Gastrocnemius medialis (tissue), 4 donors: Measurements from ENCODE around the gene ERAL1. TPM values are rescaled to one million over a fixed set of nuclear protein-coding genes. Genes with fewer than 3 reads are reported as not detected.

Experiments
- ATAC-seq, 2 donors: fragments of 150-250 bp; one replicate each; pipeline ENCODE4 v1.9.1; 2016
- DNase-seq, 2 donors: peaks; one replicate each; pipeline ENCODE4 v3.0.0-alpha.2; 2019
- H3K27ac ChIP-seq, 4 donors: fragments of 200-600 bp; sonication (generic); 1 replicate in 1 of 4; 2 replicates in 3 of 4; pipeline ENCODE4 v1.5.1; 2016 to 2018; ENCODE audit warnings: mild to moderate bottlenecking in 2 of 4, moderate library complexity in 1 of 4
- H3K27me3 ChIP-seq, 3 donors: fragments of 200-600 bp; sonication (generic) in 2 of 3; 1 replicate in 1 of 3; 2 replicates in 2 of 3; pipeline versions ENCODE4 v1.5.1 to v1.6.0; 2016 to 2019; ENCODE audit warnings: mild to moderate bottlenecking in 1 of 3, moderate library complexity in 1 of 3
- H3K36me3 ChIP-seq, 2 donors: fragments of 200-600 bp; sonication (generic) in 1 of 2; one replicate each; pipeline ENCODE4 v1.5.1; 2017 to 2018
- H3K4me1 ChIP-seq, 2 donors: fragments of 200-600 bp; sonication (generic) in 1 of 2; one replicate each; pipeline ENCODE4 v1.5.1; 2016 to 2017; ENCODE audit warnings: mild to moderate bottlenecking in 2 of 2
- H3K4me3 ChIP-seq, 4 donors: fragments of 200-600 bp; sonication (generic) in 3 of 4; 1 replicate in 1 of 4; 2 replicates in 3 of 4; pipeline ENCODE4 v1.5.1; 2016 to 2019; ENCODE audit warnings: mild to moderate bottlenecking in 2 of 4
- H3K9me3 ChIP-seq, 3 donors: fragments of 200-600 bp; sonication (generic) in 2 of 3; 1 replicate in 1 of 3; 2 replicates in 2 of 3; pipeline ENCODE4 v1.5.1; 2016 to 2019
- CTCF ChIP-seq, 5 experiments: fragments of 450-650 bp in 3 of 5; fragments of 200-600 bp in 2 of 5; sonication (generic) in 2 of 5; IDR thresholded peaks in 4 of 5; conservative IDR thresholded peaks in 1 of 5; 1 replicate in 4 of 5; 2 replicates in 1 of 5; pipeline ENCODE4 v1.5.1; 2016 to 2019; ENCODE audit warnings: antibody characterized with exemption in 5 of 5, mild to moderate bottlenecking in 3 of 5, moderate library complexity in 3 of 5
- POLR2A ChIP-seq, 2 donors: fragments of 450-650 bp; IDR thresholded peaks; one replicate each; pipeline ENCODE4 v1.6.1; 2017; ENCODE audit warnings: antibody characterized with exemption in 2 of 2, mild to moderate bottlenecking in 2 of 2, moderate library complexity in 2 of 2
- in situ Hi-C, 4 donors: fragments of 200-750 bp; cut with MboI; loops; one replicate each; pipeline versions ENCODE4 v1.15.0 to v1.8.0; 2017; ENCODE audit warnings: low sequenced_read_pairs in 4 of 4
- intact Hi-C: fragments of 100-400 bp; cut with DNase I; formaldehyde crosslinking; loops from one replicate; pipeline ENCODE4 v1.15.1; 2023; ENCODE audit warnings: low total_unique reads
- total RNA-seq, 4 donors: library from RNA; depleted of rRNA; stranded (reverse); fragments of >200 nt; gene quantifications; one replicate each; pipeline versions ENCODE4 v1.1.0 to v1.2.3, GENCODE V29; 2016

Gene ERAL1
- total RNA-seq, 4 donors from 2014 or later: 35.1 to 69.2 (median 64.1) TPM

GRCh38 chr17:28878158-28878910 is 23.5 kb downstream of the ERAL1 start:
- Histone ChIP-seq H3K27ac (no peak overlapping the region), H3K9me3 (no peaks in the 10 kb centered on the region), H3K4me1 (no peaks in the 10 kb centered on the region), H3K27me3 (no peaks in the 10 kb centered on the region), H3K36me3 (peaks cover 0 to 53% of the 10 kb centered on the region in 2 donors), H3K4me3 (no peak overlapping the region)
- in situ Hi-C loops: no loop called here
- intact Hi-C loops: no loop called here
- DNase-seq (no peak), ATAC-seq (no peak)
- TF ChIP-seq CTCF (IDR thresholded peaks at IDR 0.05 in 4 of 5, conservative IDR thresholded peaks at IDR 0.05 in 1 of 5) (no peak), POLR2A (IDR thresholded peaks at IDR 0.05) (no peak)

- Histone ChIP-seq H3K9me3 (no peaks in the 10 kb centered on the region), H3K4me3 (no peak overlapping the region), H3K36me3 (peaks cover 0 to 58% of the 10 kb centered on the region in 2 donors), H3K27me3 (no peaks in the 10 kb centered on the region), H3K4me1 (no peaks in the 10 kb centered on the region), H3K27ac (no peak overlapping the region)
- TF ChIP-seq POLR2A (IDR thresholded peaks at IDR 0.05) (no peak), CTCF (IDR thresholded peaks at IDR 0.05 in 4 of 5, conservative IDR thresholded peaks at IDR 0.05 in 1 of 5) (peak in 2 of 5 experiments; percentile 25 to 29)
- ATAC-seq: peak in 1 of 2 donors; percentile 41
- intact Hi-C loops (no loop called here), in situ Hi-C loops (no loop called here)
- no peak for DNase-seq
These were observed 24.2 kb downstream of the ERAL1 start for GRCh38 chr17:28878981-28879380.

- Histone ChIP-seq H3K4me1 (no peaks in the 10 kb centered on the region), H3K27me3 (no peaks in the 10 kb centered on the region), H3K4me3 (no peak overlapping the region), H3K9me3 (no peaks in the 10 kb centered on the region), H3K36me3 (peaks cover 0 to 68% of the 10 kb centered on the region in 2 donors), H3K27ac (no peak overlapping the region)
- intact Hi-C loops (no loop called here), in situ Hi-C loops (no loop called here)
- TF ChIP-seq CTCF (IDR thresholded peaks at IDR 0.05 in 4 of 5, conservative IDR thresholded peaks at IDR 0.05 in 1 of 5): no peak
- no peak for TF ChIP-seq POLR2A (IDR thresholded peaks at IDR 0.05)
- DNase-seq (no peak), ATAC-seq (no peak)
These were observed 25.2 kb downstream of the ERAL1 start for GRCh38 chr17:28879886-28880571.

- ATAC-seq: no peak
- in situ Hi-C loops (no loop called here), intact Hi-C loops (no loop called here)
- Histone ChIP-seq H3K36me3 (peaks cover 0 to 73% of the 10 kb centered on the region in 2 donors), H3K27ac (no peak overlapping the region), H3K4me3 (no peak overlapping the region), H3K27me3 (no peaks in the 10 kb centered on the region), H3K9me3 (no peaks in the 10 kb centered on the region), H3K4me1 (no peaks in the 10 kb centered on the region)
- no peak for DNase-seq
- no peak for TF ChIP-seq POLR2A (IDR thresholded peaks at IDR 0.05)
These were observed 25.7 kb downstream of the ERAL1 start for GRCh38 chr17:28880572-28880945.

- Histone ChIP-seq H3K4me3 (no peak overlapping the region), H3K27me3 (no peaks in the 10 kb centered on the region), H3K36me3 (peaks cover 0 to 79% of the 10 kb centered on the region in 2 donors), H3K27ac (no peak overlapping the region), H3K4me1 (no peaks in the 10 kb centered on the region), H3K9me3 (no peaks in the 10 kb centered on the region)
- intact Hi-C loops: no loop called here
- TF ChIP-seq POLR2A (IDR thresholded peaks at IDR 0.05): no peak
- TF ChIP-seq CTCF (IDR thresholded peaks at IDR 0.05 in 4 of 5, conservative IDR thresholded peaks at IDR 0.05 in 1 of 5): no peak
- ATAC-seq: no peak
- no peak for DNase-seq
- in situ Hi-C loops: no loop called here
These were observed 26.8 kb downstream of the ERAL1 start for GRCh38 chr17:28881533-28882056.
